ENCODE results near the gene NUP160.

NUP160 gene

DNA sequence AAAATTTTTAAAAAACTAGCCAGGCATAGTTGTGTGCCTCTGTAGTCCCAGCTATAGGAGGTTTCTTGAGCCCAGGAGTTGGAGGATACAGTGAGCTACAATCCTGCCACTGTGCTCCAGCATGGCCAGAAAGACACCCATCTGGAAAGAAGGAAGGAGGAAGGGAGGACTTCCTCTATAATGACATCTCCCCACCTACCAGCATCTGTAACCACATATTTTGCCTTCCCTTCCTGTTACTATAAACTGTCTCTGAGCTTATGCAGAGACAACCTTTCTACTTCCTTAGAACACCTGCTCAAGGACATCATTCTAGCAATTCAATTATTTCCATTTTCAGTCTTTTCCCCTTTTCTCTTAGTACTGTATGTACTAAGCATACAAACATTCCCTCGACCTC lies 2.2 kb upstream of the NUP160 start:
- Histone ChIP-seq H3K27me3 (no peaks in the 10 kb centered on the region), H3K36me3 (peaks cover 0 to 11% (median 2%) of the 10 kb centered on the region in 3 donors), H3K4me3 (no peak overlapping the region), H3K27ac (no peak overlapping the region), H3K9me3 (no peaks in the 10 kb centered on the region), H3K4me1 (peaks cover 0 to 19% (median 14%) of the 10 kb centered on the region in 4 donors)
- no peak for DNase-seq
- TF ChIP-seq, protein P1, sequence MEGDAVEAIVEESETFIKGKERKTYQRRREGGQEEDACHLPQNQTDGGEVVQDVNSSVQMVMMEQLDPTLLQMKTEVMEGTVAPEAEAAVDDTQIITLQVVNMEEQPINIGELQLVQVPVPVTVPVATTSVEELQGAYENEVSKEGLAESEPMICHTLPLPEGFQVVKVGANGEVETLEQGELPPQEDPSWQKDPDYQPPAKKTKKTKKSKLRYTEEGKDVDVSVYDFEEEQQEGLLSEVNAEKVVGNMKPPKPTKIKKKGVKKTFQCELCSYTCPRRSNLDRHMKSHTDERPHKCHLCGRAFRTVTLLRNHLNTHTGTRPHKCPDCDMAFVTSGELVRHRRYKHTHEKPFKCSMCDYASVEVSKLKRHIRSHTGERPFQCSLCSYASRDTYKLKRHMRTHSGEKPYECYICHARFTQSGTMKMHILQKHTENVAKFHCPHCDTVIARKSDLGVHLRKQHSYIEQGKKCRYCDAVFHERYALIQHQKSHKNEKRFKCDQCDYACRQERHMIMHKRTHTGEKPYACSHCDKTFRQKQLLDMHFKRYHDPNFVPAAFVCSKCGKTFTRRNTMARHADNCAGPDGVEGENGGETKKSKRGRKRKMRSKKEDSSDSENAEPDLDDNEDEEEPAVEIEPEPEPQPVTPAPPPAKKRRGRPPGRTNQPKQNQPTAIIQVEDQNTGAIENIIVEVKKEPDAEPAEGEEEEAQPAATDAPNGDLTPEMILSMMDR (IDR thresholded peaks at IDR 0.05) = no peak
- intact Hi-C loops (cut with DNase I; ENCODE audit: low total_unique reads) = loop anchor here (10.0 kb wide), 1 partner anchor 476 kb away; the partner anchor contains the start of gene SPI1

DNA sequence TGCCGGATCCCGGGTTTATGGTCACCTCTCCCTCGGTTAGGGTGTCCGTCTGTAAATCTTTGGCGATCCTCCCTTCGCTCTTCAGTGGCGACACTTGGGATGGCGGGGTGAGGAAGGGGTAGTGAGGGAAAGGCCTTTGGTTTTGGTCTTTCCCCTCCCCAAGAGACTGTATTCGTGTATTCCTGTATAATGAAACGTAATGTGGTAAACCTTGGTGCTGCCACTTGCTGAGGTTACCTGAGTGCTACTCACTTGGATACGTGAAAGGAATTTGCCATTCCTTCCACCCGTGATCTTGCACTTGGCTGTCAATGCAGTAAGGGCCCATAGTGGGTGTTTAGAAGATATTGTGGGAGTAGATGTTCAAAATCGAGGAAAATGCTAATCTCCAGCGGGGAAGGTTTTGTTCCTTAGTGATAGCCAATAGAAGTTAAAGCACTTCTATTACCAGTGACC lies 578 bp upstream of the NUP160 start:
- TF ChIP-seq, protein P1 (IDR thresholded peaks at IDR 0.05) = no peak
- Histone ChIP-seq H3K9me3 (no peaks in the 10 kb centered on the region), H3K27me3 (no peaks in the 10 kb centered on the region), H3K4me3 (peak overlapping the region; percentile 64 to 72), H3K36me3 (peaks cover 6 to 23% (median 8%) of the 10 kb centered on the region in 3 donors), H3K4me1 (peaks cover 0 to 24% (median 14%) of the 10 kb centered on the region in 4 donors), H3K27ac (peak overlapping the region; percentile 88 to 91)
- no peak for DNase-seq
- intact Hi-C loops (cut with DNase I; ENCODE audit: low total_unique reads) = no loop called here

DNA sequence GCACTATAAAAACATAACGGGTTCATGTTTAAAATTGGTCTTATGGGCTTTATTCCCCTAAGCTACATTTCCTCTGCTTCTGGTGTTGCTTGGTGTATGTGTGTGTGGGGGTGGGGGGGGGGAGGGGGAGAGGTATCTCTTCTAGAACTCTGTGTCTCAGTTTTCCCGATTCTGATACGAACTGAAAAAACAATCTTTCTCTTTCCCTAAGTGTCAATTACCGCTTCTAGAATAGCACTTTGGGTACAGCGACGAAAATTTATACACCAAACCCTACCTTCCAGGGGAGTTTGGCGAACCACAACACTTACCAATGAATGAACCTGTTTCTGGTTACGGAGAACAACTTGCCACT lies 636 bp downstream of the NUP160 start:
- Histone ChIP-seq H3K9me3 (no peaks in the 10 kb centered on the region), H3K4me3 (peak overlapping the region; percentile 64 to 72), H3K27me3 (no peaks in the 10 kb centered on the region), H3K27ac (peak overlapping the region; percentile 88 to 91), H3K4me1 (peaks cover 0 to 24% (median 14%) of the 10 kb centered on the region in 4 donors), H3K36me3 (peaks cover 9 to 35% (median 20%) of the 10 kb centered on the region in 3 donors)
- TF ChIP-seq, protein P1 (IDR thresholded peaks at IDR 0.05) = no peak
- DNase-seq = no peak
- intact Hi-C loops (cut with DNase I; ENCODE audit: low total_unique reads) = no loop called here

DNA sequence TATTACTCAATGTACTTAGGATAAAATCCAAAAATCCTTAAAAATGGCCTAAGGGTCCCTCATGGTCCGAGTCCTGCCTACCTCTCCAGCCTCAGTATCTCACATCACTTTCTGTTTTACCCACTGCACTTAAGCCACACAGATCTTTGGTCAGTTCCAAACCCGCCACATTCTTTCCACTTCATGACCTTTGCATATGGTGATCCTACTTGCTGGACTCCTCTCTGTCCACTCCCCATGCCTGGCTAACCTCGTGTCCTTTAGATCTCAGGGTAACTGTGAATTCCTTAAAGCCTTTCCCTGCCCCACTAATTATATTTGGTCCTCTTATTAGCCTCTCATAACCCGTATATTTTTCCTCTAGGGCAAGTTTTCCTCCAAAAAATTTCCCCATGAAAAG lies 1.2 kb downstream of the NUP160 start:
- H3K27ac ChIP-seq = peak overlapping the region in 1 of 2 donors; percentile 17
- intact Hi-C loops (cut with DNase I; ENCODE audit: low total_unique reads) = no loop called here
- no peaks in the 10 kb centered on the region for H3K27me3 ChIP-seq
- DNase-seq = no peak
- H3K9me3 ChIP-seq = no peaks in the 10 kb centered on the region
- TF ChIP-seq, protein P1 (IDR thresholded peaks at IDR 0.05) = no peak
- H3K4me1 ChIP-seq = peaks cover 0 to 24% (median 14%) of the 10 kb centered on the region in 4 donors
- H3K36me3 ChIP-seq = peaks cover 14 to 40% (median 25%) of the 10 kb centered on the region in 3 donors
- peak overlapping the region; percentile 64 to 72 for H3K4me3 ChIP-seq

DNA sequence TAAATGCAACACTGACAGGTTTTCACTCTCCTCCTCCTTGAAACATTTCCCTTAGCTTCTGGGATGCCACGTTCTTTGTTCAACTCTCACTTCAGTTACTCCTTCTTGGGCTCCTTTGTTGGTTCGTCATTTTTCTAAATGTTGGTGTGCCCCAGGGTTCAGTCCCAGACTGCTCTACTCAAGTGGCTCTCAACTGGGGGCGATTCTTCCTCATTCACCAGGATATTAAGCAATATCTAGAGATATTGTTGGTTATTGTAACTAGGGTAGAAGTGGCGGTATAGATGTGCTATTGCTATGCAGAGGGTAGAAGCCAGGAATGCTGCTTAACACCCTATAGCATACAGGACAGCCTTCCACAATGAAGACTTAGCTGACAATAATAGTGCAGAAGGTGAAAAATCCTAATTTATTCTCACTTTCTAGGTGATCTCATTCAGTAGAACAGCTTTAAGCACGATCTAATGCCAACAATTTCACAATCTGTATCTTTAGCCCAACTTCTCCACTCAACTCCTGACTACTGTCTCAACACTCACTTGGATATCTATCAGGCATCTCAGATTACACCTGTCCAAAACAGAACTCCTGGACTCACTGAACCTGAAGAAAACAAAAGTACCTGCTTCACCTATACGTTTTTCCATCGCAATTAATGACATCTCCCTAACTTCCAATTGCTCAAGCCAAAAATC lies 4.6 kb downstream of the NUP160 start:
- TF ChIP-seq, protein P1 (IDR thresholded peaks at IDR 0.05) = no peak
- no peak overlapping the region for H3K27ac ChIP-seq
- peaks cover 39 to 73% (median 54%) of the 10 kb centered on the region in 3 donors for H3K36me3 ChIP-seq
- H3K4me1 ChIP-seq = peaks cover 0 to 20% (median 11%) of the 10 kb centered on the region in 4 donors
- no peaks in the 10 kb centered on the region for H3K27me3 ChIP-seq
- no peak overlapping the region for H3K4me3 ChIP-seq
- DNase-seq = no peak
- no peaks in the 10 kb centered on the region for H3K9me3 ChIP-seq
- intact Hi-C loops (cut with DNase I; ENCODE audit: low total_unique reads) = no loop called here

All from tibial artery (tissue), 4 donors.